ENCODE data around the gene HTT.

- TF ChIP-seq CTCF (CRISPR knock-in tag; IDR thresholded peaks at IDR 0.05): no peak
- TF ChIP-seq RERE (CRISPR knock-in tag; IDR thresholded peaks at IDR 0.05; ENCODE audit: low read depth): no peak
- TF ChIP-seq KLF13 (CRISPR knock-in tag; IDR thresholded peaks at IDR 0.05): no peak
- TF ChIP-seq ZSCAN29 (CRISPR knock-in tag; conservative IDR thresholded peaks at IDR 0.05): no peak
- no peak for TF ChIP-seq ZMYM3 (CRISPR knock-in tag; IDR thresholded peaks at IDR 0.05)
- no peak for TF ChIP-seq ZNF607 (CRISPR knock-in tag; IDR thresholded peaks at IDR 0.05; ENCODE audit: borderline replicate concordance)
- TF ChIP-seq NFIC (IDR thresholded peaks at IDR 0.05; ENCODE audit: low read length): no peak
These were observed 38.4 kb downstream of the HTT start for GRCh38 chr4:3112609-3113469.

Data from HepG2 (cell line).